GM21381 (cell line): ENCODE results near the gene TOP3B.
"Not testable (repeated sequence)": the region's sequence is repeated elsewhere in the genome, so short reads cannot be mapped to it uniquely, and the experiment has no call there.

Experiments
- ATAC-seq: cut with Tn5 transposase; IDR thresholded peaks from one replicate; pipeline ENCODE4 v1.9.1; 2021; ENCODE audit warnings: mild to moderate bottlenecking, moderate library complexity; ENCODE audit not compliant: unreplicated experiment

TOP3B gene

DNA sequence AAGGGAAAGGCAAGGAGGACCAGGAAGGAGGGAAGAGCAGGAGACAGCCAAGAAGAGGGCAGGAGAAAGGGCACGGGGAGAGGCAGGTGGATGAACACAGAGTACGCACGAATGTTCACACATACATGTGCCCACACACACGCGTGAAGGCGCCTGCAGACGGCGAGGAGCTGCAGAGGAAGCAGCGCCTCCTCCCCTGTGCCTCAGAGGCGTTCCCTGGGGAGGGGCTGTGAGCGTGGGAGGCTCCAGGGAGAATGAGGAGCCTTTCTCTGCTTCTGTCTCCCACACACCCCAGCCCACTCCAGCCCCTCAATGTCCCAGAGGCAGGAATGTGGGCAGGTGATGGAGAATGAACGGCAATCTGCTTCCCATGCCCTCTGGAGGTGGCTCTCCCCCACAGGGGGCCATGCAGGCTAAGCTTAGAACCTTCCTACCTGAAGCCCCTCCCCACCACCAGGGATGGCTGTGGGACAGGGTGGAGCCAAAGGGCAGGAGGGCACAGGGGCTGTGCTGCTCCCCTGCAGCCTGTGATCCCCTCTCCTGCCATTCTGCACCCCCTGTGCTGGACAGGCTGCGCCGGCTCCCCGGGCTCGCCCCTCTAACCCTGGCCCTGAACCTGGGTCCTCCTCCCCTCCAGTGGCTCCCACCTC lies 55.3 kb downstream of the TOP3B start:
- ATAC-seq: no peak

DNA sequence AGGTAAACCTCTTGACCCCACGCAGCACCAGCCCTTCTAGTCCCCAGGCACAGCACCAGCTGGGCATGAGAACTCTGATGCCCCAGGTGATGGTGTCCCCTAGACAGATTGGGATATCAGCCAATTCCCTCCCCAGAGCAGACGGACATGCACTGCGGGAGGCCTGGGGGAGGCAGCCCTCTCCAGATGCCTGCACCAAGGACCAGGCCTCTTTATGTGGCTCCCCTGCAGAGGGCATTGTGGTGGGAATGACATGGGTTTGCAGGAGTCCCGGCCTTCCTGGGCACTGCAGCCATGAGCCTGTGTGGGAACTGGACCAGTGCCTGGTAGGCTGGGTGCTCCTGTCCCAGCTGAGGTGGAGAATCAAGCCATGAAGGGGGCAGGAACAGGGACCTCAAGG lies 55.9 kb downstream of the TOP3B start:
- no peak for ATAC-seq

DNA sequence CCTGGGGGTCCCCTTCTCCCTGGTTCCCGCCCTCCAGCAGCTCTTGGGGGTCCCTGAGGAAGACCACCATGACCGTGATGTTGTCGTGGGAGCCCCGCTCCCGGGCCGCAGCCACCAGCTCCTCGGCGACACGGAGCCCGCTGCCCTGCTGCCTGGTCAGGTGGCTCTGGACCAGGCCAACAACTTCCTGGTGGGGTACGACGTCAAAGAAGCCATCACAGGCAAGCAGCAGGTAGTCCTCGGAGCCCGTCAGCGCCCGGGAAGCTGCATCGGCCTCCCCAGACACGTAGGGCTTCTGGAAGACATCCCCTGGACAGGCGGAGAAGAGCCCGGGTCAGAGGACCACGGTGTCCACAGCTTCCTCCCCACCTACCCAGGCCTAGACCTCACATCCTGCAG lies 59.4 kb downstream of the TOP3B start:
- ATAC-seq: no peak

DNA sequence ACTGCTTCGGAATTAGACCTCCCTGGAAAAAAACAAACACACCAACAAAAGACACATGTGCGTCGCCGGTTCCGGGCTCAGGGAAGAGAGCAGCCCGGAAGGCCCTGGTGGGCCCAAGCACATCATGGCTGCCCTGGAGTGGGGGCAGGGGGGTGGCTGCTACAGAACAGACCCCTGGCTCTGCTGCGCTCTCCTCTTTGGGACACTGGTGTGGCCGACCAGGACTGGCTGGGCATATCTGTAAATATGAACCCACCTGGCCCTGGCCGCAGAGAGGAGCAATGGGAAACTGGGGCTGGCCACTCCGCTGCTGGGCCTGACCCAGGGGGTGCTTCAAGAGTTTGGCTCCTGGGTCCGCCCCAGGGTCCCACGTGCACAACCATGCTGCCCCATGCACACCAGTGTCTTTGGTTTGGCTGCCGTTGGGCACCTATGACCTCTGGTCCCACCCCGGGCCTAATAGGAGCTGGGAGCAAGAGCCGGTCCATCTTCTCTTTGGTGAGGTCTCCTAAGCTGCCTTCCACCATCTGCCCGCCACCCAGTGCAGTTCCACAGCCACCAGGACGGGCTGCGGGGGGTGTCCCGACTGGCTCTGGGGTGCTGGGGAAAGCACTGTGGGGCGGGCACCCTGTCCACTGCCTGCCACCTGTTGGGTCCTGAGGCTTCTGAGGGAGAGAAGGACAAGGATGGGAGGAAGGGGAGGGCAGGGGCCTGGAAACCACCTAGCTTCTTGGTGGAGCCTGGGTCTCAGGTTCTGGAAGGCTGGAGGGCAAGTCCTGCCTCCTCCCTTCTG lies 60.0 kb downstream of the TOP3B start:
- ATAC-seq: no peak

DNA sequence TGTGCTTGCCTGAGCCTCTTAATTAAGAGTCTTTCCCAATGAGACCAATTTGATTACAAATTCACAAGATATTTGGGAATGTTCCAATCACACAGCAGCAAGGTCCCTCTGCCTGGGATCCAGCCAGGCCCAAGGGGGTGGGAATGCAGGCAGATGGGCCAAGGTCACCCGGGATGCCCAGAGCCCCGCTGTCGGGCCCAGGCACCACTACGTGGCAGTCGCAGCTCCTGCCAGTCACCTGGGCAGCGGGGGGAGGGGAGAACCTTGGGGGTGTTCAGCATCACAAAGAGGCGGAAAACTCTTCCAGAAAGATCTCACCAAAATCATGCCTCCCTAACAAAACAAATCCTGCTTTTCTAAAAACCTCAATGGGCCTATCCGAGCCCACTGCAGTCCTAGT lies 60.9 kb downstream of the TOP3B start:
- ATAC-seq: no peak

DNA sequence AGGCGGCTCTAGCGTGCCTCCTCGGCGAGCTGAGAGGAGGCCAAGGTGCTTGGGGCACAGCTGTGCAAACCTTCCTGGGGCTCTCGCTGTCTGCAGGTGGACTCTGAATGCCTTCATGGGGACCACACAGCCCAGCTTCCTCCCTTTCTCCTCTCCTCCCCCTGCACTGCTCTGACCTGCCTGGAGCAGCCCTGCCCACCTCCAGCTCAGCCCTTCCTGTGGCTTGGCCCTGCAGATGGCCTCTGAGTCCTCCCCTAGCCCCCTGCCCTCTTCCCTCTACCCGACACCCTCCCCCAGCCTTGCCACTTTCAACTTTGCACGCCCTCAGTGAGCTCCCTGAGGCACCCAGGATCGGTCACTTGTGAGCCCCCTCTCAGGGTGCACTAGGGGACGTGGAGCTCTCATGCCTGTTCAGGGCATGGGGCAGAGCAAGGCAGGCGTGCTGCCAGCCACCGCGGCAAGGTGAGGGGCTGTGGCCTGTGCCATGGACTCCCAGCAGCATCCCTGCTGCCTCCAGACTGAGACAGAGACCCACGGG lies 61.3 kb downstream of the TOP3B start:
- ATAC-seq: no peak

DNA sequence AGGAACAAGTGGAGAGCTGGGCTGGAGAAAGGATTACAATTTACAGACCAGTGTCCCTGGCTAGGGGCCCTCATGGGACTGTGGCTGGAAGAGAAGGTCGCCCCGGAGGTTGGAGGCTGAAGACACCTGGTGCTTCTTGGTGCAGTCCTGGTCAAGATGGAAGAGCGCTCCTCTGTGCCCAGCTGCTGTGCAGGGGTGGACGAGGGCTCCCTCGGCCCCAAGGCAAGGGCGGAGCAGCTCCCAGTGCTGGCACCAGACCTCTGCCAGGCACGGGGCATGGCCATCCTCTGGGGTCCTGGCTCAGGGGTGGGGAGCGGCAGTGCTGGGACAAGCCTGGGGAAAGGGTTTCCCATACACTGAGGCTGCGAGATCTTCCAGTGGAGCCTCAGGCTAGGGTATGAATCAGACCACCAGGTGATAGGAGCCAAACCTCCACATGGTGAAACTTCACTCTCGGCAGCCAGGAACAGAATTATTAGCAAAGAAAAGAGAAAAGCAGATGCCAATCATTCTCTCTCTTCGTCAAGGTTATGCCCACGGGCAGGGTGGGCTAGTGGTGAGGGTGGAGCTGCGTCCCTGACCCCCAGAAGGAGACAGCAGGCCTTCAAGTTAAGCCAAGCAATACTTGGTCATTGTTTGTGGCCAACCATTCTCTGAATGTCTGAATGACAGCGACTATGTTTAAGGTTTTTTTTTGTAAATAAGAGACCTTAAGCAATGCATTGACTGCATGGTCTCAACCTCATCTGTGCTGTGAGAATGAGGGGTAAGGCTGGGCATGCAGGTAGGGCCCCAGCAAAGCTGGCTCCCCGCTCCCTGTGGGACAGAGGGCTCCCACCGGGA lies 62.0 kb downstream of the TOP3B start:
- ATAC-seq: no peak

DNA sequence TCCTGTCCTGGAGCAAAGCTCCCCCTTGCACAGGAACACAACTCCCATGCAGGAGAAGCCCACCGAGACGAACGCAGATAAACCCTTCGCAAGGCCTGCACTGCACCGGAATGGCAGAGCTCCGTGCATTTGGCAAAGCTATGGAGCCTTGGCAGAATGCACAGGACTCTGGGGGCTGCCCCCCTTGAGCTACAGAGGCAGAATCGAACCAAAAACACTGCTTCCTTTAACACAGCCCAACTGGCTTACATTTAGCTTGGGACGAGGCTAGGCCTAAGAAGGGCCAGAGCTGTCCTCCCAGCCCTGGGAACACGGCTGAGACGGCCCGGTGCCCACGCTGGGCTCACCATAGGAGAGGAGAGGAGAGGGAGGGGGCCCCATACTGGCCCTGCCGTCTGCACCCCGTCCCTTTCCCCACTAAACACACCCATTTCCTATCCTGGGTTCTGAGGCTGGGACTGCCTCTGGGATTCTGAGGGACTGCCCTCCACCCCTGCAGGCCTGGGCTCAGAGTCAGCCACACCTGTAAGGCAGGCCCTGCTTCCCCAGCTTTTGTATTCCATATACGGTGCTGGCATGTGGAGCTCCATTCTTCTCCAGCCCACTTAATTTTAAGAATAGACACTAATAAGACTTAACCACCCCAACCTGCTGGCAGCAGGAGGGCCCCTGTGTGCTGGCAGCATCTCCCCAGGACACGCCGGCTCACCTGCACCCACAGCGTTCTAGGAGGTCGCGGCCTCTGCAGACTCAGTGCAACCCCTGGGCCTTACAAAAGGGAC lies 62.9 kb downstream of the TOP3B start:
- no peak for ATAC-seq

DNA sequence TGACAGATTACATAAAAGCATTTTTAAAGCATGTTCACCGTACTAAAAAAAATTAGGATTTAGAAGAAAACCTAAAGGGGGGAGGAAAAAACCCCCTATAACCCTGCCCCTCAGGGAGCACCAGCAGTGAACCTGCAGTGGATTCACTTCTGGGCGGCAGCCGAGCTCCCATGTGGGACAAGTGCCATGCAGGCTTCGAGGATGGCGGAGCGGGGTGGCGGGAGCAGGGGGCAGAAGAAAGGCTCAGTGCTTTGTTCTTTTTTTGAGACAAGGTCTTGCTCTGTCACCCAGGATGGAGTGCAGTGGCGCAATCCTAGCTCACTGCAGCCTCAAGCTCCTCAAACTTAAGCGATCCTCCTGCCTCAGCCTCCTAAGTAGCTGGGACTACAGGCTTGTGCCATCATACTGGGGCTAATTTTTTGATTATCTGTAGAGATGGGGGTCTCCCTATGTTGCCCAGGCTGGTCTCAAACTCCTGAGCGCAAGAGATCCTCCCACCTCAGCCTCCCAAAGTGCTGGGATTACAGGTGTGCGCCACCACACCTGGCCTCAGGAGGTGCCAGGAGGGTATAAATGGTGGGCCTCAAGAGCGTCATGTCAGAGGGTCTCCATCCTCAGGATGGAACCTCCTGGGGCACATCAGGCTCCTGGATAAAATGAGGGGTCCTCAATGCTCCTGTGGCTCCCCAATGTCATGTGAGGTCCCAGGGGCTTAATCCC lies 64.0 kb downstream of the TOP3B start:
- no peak for ATAC-seq

DNA sequence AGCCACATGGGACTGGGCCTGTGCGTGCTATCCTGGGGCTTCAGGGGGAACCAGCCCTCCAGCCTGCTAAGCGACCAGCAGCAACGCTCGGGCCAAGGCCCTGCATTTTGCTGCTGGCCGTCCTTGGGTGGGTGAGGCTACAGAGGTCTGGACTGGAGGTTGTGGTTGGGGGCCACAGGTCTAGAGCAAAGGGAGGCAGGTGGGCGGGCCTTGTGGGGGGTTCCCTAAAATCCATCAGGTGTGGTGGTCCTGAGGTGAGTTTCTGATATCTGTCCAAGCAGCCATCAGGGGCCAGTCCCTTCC lies 64.7 kb downstream of the TOP3B start:
- ATAC-seq: no peak

DNA sequence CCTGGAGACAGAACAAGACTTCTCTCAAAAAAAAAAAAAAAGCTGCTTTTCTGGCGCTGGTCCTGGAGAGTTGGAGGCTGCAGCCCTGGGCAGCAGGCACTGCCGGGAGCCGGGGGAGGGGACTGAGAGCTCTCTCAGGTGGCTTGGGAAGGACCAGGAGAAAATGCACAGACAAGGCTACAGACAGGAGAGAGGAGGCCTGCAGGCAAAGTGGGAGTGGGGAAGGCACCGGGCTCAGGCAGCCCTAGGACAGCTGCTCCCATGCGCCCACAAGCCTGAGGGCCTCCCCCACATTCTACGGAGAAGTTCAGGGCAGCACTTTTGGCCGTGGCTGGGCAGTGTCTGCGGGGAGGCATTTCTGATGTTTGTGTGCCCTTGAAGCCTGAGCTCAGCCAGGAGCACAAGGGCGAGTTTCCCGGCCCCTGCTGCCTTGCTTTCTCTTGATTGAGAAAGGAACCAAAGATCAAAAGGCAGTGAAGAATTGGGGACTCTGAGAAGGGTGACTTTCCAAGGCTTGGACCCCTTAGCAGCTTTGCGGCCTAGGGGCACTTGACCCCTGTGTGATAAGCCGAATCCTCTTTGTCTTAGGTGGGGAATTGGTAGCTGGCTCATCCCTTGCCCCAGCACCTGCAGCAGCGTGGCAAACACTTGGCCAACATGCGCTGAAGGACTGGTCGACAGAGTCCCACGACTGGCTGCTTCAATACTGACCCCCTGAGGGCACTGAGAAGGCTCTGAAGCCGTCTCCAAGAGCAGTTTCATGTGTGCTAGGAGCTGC lies 65.2 kb downstream of the TOP3B start:
- no peak for ATAC-seq

DNA sequence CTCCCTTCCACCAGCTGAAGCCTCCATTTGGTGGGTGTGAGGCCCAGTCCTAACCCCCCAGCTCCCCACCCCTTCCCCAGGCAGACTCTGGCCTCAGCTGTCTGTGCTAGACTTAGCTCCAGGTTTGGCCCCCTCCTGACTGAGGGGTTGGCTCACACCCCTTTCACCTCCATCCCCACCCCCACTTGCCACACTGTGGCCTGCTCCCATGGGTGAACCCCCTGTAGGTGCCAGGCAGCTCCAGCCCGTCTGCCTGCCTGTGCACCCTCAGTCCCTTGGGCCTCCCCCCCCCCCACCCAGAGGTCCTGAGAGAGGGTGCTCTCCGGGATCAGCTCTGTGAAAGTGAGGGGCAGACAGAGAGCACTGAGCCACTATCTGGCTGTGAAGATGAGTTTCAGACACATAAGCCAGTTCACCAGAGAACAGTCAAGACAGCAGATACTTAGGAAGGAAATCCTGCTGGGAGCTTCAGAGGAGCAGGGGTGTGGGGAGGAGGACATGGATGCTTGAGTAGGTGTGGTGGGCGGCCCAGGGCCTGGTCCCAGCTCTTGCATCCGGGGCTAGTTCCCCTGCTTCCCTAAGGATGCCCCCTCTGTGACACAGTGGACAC lies 66.2 kb downstream of the TOP3B start:
- ATAC-seq: no peak

DNA sequence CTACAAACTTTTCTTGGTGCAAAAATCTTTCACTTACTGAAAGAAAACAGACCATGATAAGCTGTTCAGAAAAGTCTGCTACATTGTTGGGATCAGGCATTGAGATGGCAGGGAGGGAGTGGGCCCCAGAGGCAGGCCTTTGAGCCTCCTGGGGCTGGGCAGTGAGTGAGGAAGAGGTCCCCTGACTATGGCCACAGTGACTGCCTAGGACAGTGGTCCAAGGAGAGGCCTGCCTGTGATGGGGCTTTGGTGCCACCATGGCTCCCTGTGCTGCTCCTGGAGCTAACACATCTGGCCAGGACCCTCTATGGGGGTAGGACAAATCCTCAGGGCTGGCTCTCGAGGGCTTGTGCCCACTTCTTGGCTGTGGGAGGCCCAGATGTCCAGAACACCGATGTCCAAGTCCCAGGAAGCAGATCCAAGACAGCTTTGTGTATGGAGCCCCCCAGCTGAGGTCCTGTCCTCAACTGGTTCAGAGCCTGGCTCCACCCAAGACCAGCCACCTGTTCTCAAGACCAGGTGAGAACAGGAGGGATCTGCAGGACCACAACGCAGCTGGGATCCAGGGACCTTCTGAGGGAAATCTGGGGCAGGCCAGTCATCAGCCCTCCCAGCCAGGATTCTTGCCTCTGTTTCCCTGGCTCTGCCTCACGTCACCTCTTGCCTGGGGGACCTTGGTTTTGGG lies 66.8 kb downstream of the TOP3B start:
- no peak for ATAC-seq

DNA sequence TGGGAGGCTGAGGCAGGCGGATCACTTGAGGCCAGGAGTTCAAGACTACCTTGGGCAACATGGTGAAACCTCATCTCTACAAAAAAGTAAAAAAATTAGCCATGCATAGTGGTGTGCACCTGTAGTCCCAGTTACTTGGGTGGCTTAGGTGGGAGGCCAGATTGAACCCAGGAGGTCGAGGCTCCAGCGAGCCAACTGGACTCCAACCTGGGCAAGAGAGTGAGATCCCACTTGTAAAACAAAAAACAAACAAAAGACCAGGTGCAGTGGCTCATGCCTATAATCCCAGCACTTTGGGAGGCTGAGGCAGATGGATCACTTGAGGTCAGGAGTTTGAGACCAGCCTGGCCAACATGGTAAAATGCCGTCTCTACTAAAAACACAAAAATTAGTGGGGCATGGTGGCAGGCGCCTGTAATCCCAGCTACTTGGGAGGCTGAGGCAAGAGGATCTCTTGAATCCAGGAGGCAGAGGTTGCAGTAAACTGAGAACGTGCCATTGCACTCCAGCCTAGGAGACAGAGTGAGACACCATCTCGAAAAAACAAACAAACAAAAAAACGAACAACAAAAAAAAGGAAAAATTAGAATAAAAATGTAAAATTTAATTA lies 68.4 kb downstream of the TOP3B start:
- not testable (repeated sequence) for ATAC-seq

DNA sequence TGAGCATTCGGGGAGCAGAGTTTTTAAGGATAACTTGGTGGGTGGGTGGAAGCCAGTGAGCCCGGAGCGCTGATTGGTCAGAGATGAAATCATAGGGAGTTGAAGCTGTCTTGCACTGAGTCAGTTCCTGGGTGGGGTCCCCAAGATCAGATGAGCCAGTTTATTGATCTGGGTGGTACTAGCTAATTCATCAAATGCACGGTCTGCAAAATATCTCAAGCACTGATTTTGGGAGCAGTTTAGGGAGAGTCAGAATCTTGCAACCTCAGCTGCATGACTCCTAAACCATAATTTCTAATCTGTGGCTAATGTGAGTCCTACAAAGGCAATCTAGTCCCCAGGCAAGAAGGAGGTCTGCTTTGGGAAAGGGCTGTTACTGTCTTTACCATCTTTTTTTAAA lies 72.2 kb downstream of the TOP3B start:
- not testable (repeated sequence) for ATAC-seq

DNA sequence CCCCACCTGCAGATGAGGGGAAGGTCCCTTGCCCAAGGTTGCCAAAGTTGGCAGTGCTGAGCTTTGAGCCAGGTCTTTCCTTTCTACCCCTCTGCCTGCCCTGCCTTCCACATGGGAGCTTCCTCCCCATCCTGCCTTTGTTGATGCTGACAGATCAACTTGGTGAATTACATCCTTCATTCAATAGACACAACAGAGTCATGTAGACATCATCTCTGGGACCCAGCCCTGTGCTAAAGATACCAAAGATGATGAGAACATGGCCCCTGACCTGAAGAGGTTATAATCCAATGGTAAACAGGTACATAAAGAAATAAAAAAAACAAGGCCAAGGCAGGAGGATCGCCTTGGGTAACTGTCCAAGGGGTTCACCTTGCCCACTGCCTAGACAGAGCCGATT lies 72.7 kb downstream of the TOP3B start:
- ATAC-seq: no peak

DNA sequence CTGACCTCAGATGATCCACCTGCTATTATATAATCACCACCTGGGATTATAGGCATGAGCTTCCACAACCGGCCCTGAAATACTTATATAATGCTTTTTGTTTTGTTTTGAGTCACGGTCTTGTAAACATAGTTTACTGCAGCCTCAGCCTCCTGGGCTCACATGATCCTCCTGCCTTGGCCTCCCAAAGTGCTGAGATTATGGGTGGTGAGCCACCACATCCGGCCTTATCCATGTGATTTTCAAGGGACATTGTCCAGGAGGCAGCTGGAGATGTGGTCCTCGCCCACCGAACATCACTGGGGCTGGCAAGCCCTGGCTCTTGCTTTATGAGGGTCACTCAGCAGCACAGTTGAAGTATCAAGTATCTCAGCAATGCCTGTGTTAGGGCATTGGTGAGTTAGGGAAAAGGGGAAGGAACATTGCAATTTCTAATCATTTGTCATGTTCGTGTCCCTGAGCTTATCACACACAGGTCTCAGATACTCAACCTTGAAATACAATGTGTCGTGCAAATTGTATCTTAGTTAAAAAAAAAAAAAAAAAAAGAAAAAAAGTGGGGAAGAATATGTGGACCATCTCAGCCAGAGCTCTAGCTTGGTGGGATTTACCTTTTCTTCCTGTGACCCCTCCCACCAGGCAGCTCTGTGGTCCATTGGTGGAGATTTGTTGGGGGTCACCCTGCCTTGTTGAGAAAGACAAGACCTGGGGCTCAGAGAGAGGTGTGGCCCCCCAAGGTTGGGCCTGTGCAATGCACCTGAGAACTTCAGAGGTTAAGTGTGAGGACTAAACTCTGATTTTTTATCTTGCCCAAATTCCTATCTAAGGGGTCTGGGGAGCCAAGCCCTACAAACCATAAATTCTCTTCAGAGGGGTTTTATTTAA lies 74.7 kb downstream of the TOP3B start:
- ATAC-seq: no peak
